Measurements from ENCODE around the gene JCAD. TPM values are rescaled to one million over a fixed set of nuclear protein-coding genes. Genes with fewer than 3 reads are reported as not detected.

JCAD gene
- total and polyA plus RNA-seq, 10 of the 15 experiments (the other 5 are each of a cell fraction or from before 2014, with no cell fraction given), result 0.28 TPM; not detected in 9

- Histone ChIP-seq H3K36me3 (ENCODE audit: control insufficient read depth in 2 of 2, insufficient read depth in 2 of 2, low read length in 1 of 2) (no peaks in the 10 kb centered on the region), H3K4me1 (ENCODE audit: control insufficient read depth, insufficient read depth, low read length) (no peaks in the 10 kb centered on the region), H3K27me3 (replicated peaks in 1 of 2; ENCODE audit: control insufficient read depth in 2 of 2, insufficient read depth in 2 of 2, low read length in 1 of 2) (no peaks in the 10 kb centered on the region; a peak in 1 of 4 replicates), H3K9me3 (replicated peaks; ENCODE audit: control insufficient read depth, insufficient read depth, low read length) (no peaks in the 10 kb centered on the region), H3K79me2 (ENCODE audit: control insufficient read depth, insufficient read depth, low read length) (no peaks in the 10 kb centered on the region), H2AFZ (ENCODE audit: control insufficient read depth, low read depth, low read length) (no peak overlapping the region), H3K9ac (ENCODE audit: control insufficient read depth, insufficient read depth, low read length) (no peak overlapping the region), H3K4me3 (no peak overlapping the region), H4K20me1 (ENCODE audit: control insufficient read depth, insufficient read depth) (no peaks in the 10 kb centered on the region), H3K27ac (ENCODE audit: control insufficient read depth, insufficient read depth) (no peak overlapping the region), H3K4me2 (ENCODE audit: control insufficient read depth, insufficient read depth) (no peak overlapping the region)
- ChIA-PET SMC1A (ENCODE audit: uncharacterized antibody, unreplicated experiment) (no interaction called here), RAD21 (ENCODE audit: unreplicated experiment) (no interaction called here), POLR2A (no interaction called here), CTCF (no interaction called here)
- ATAC-seq (no peak), FAIRE-seq (no peak), DNase-seq (ENCODE audit: low read depth, low spot score) (no peak)
- in situ Hi-C loops (cut with MboI), result no loop called here
- intact Hi-C loops (cut with micrococcal nuclease; ENCODE audit: unreplicated experiment), result no loop called here
- TF ChIP-seq IRF3 (IDR thresholded peaks at IDR 0.05), result no peak
- no peak for TF ChIP-seq JUNB (IDR thresholded peaks at IDR 0.05)
- no peak for TF ChIP-seq ZSCAN29 (IDR thresholded peaks at IDR 0.05)
- no peak for TF ChIP-seq CEBPB (IDR thresholded peaks at IDR 0.05; ENCODE audit: borderline replicate concordance in 1 of 2, low read depth in 2 of 2, low read length in 2 of 2)
- no peak for TF ChIP-seq MTA3 (IDR thresholded peaks at IDR 0.05; ENCODE audit: borderline replicate concordance, low read length)
- no peak for TF ChIP-seq MEF2B (IDR thresholded peaks at IDR 0.05; ENCODE audit: partially characterized antibody, poor library complexity, severe bottlenecking)
- no peak for TF ChIP-seq YY1 (IDR thresholded peaks at IDR 0.05; ENCODE audit: low read depth, low read length)
- TF ChIP-seq RFX5 (IDR thresholded peaks at IDR 0.05; ENCODE audit: low read depth, low read length), result no peak
- TF ChIP-seq NR2C1 (IDR thresholded peaks at IDR 0.05), result no peak
- no peak for TF ChIP-seq PAX8 (IDR thresholded peaks at IDR 0.05)
- TF ChIP-seq ZNF207 (IDR thresholded peaks at IDR 0.05; ENCODE audit: borderline replicate concordance), result no peak
- no peak for TF ChIP-seq PKNOX1 (IDR thresholded peaks at IDR 0.05)
- no peak for TF ChIP-seq ELK1 (IDR thresholded peaks at IDR 0.05; ENCODE audit: low read depth, low read length)
- BruUV-seq (replicated peaks), result no TSS peak
- WGBS (ENCODE audit: insufficient coverage, insufficient replicate concordance, low lambda C conversion rate, missing lambda C conversion rate), result 0% methylated on average over 1 of the region's 1 CpG
Measured at GRCh38 chr10:30080161-30080560, 20.8 kb upstream of the JCAD start.

Data from GM12878 (cell line).